HG02588 (cell line): ENCODE measurements around the gene TREM2.
"Not testable (repeated sequence)": the region's sequence is repeated elsewhere in the genome, so short reads cannot be mapped to it uniquely, and the experiment has no call there.

Source experiments
- ATAC-seq: cut with Tn5 transposase; IDR thresholded peaks from one replicate; pipeline ENCODE4 v1.9.1; 2021; ENCODE audit warnings: mild to moderate bottlenecking, moderate library complexity; ENCODE audit not compliant: unreplicated experiment

TREM2 gene

GRCh38 chr6:41156001-41156400, 6.9 kb downstream of the TREM2 start:
- no peak for ATAC-seq

- ATAC-seq: no peak
Measured at GRCh38 chr6:41155132-41155805, 7.6 kb downstream of the TREM2 start.

GRCh38 chr6:41153992-41154625, 8.8 kb downstream of the TREM2 start, which contains the start of gene TREML1:
Gene TREML1 (minus strand): TSS chr6:41154347. CDS start chr6:41154288, 59 bp downstream.
- no peak for ATAC-seq

- no peak for ATAC-seq
Measured at GRCh38 chr6:41153451-41153850, 9.5 kb downstream of the TREM2 start.

- ATAC-seq: no peak
Measured at GRCh38 chr6:41150671-41151070, 12.2 kb downstream of the TREM2 start.

- ATAC-seq: no peak
Measured at GRCh38 chr6:41147917-41148316, 15.0 kb downstream of the TREM2 start.

GRCh38 chr6:41136911-41137310, 26.0 kb downstream of the TREM2 start:
- no peak for ATAC-seq

GRCh38 chr6:41135062-41135832, 27.7 kb downstream of the TREM2 start:
- no peak for ATAC-seq

- no peak for ATAC-seq
Measured at GRCh38 chr6:41132254-41132653, 30.7 kb downstream of the TREM2 start.

- ATAC-seq: no peak
Measured at GRCh38 chr6:41125282-41125681, 37.6 kb downstream of the TREM2 start.

- ATAC-seq: no peak
Measured at GRCh38 chr6:41122918-41123317, 40.0 kb downstream of the TREM2 start.

- ATAC-seq: no peak
Measured at GRCh38 chr6:41122373-41122772, 40.5 kb downstream of the TREM2 start.

GRCh38 chr6:41120058-41120457, 42.9 kb downstream of the TREM2 start:
- no peak for ATAC-seq

- no peak for ATAC-seq
Measured at GRCh38 chr6:41119508-41119907, 43.4 kb downstream of the TREM2 start.

GRCh38 chr6:41115027-41115426, 47.9 kb downstream of the TREM2 start:
- ATAC-seq: not testable (repeated sequence)

GRCh38 chr6:41111017-41111416, 51.9 kb downstream of the TREM2 start:
- no peak for ATAC-seq
